ENCODE results near the gene CSPG4. TPM values are rescaled to one million over a fixed set of nuclear protein-coding genes. Genes with fewer than 3 reads are reported as not detected.

The CSPG4 gene
- total and polyA plus RNA-seq, 2 of the 8 experiments (the other 6 are each of a cell fraction or from before 2014, with no cell fraction given), result 1.4 to 3.0 TPM

DNA sequence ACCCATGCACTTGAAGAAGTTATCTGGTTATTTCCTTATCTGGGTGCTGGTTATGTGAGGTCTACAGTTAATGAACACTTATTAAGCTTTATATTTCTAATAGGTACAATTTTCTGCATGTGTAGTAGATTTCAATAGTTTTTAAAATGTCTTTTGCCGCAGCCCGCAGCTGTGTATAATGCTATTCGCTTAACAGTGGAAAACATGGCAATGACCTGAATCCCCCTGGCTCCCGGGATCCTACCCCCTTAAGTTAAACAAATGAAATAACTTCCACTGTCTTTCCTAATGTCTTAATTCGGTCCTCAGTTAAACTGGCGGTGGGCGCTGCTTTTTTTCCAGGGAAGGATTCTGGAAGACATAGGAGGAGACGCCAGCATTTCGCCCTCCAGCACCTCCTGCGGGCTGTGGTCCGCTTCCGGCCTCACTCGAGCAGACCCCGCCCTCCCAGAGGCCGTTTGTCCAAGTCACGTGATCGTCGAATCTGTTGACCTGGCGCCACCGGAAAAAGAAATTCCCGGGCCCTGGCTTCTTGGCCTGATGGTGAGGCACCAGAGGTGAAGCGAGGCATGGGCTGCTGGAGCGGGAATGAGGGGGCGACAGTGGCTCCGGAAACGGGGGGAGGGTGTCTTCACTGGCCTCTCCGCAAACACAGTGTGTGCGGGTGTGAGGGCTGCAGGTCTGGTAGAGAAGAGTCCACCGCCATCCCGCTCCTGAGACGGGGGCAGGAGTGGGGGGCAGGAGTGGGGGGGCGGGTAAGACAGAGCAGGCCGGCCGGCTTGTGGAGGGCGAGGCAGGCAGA, 45.6 kb upstream of the CSPG4 start (continued):
- TF ChIP-seq, protein P1, sequence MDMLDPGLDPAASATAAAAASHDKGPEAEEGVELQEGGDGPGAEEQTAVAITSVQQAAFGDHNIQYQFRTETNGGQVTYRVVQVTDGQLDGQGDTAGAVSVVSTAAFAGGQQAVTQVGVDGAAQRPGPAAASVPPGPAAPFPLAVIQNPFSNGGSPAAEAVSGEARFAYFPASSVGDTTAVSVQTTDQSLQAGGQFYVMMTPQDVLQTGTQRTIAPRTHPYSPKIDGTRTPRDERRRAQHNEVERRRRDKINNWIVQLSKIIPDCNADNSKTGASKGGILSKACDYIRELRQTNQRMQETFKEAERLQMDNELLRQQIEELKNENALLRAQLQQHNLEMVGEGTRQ (IDR thresholded peaks at IDR 0.05; ENCODE audit: low read length), result peak; percentile 93
- TF ChIP-seq BRCA1 (IDR thresholded peaks at IDR 0.05; ENCODE audit: low read depth, low read length), result no peak
- no peak for TF ChIP-seq CBX8 (IDR thresholded peaks at IDR 0.05; ENCODE audit: borderline replicate concordance, low read depth, low read length)
- TF ChIP-seq ASH2L (IDR thresholded peaks at IDR 0.05; ENCODE audit: low read length), result peak; percentile 58
- peak in 1 of 2 experiments; percentile 78; a peak in 2 of 4 replicates for TF ChIP-seq SIN3A (conservative IDR thresholded peaks at IDR 0.05 in 1 of 2, IDR thresholded peaks at IDR 0.05 in 1 of 2; ENCODE audit: low read depth in 1 of 2, low read length in 2 of 2)
- TF ChIP-seq, protein P2, sequence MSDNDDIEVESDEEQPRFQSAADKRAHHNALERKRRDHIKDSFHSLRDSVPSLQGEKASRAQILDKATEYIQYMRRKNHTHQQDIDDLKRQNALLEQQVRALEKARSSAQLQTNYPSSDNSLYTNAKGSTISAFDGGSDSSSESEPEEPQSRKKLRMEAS (IDR thresholded peaks at IDR 0.05), result peak; percentile 77
- TF ChIP-seq, protein P3, sequence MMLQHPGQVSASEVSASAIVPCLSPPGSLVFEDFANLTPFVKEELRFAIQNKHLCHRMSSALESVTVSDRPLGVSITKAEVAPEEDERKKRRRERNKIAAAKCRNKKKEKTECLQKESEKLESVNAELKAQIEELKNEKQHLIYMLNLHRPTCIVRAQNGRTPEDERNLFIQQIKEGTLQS (IDR thresholded peaks at IDR 0.05; ENCODE audit: insufficient read depth, low read depth, low read length), result peak; percentile 81
- peak in 1 of 2 experiments; percentile 39; a peak in 1 of 4 replicates for TF ChIP-seq HDAC2 (IDR thresholded peaks at IDR 0.05; ENCODE audit: borderline replicate concordance in 1 of 2, low read depth in 2 of 2, low read length in 2 of 2)
- no peak for TF ChIP-seq SP2 (IDR thresholded peaks at IDR 0.05; ENCODE audit: low read length)
- 0 out of 4 replicates have a peak, but pooled peaks of 1 of the 2 experiments have one; percentile 4 for TF ChIP-seq RAD21 (IDR thresholded peaks at IDR 0.05 in 1 of 2, conservative IDR thresholded peaks at IDR 0.05 in 1 of 2; ENCODE audit: low read depth in 2 of 2, low read length in 2 of 2)
- TF ChIP-seq GABPA (IDR thresholded peaks at IDR 0.05; ENCODE audit: borderline replicate concordance, insufficient read depth, low read length), result 0 out of 2 replicates have a peak, but pooled peaks have one; percentile 11
- TF ChIP-seq CREB1 (IDR thresholded peaks at IDR 0.05), result peak; percentile 48; the same call in 1 of the 2 replicates
- no peak for TF ChIP-seq CTBP2 (IDR thresholded peaks at IDR 0.05; ENCODE audit: borderline replicate concordance, insufficient read depth, insufficient read length, low read length)
- TF ChIP-seq POLR2A (IDR thresholded peaks at IDR 0.05; ENCODE audit: control extremely low read depth in 1 of 2, low read depth in 2 of 2, low read length in 2 of 2), result peak in 1 of 2 experiments; percentile 75; a peak in 2 of 3 replicates
- TF ChIP-seq SAP30 (IDR thresholded peaks at IDR 0.05; ENCODE audit: insufficient read depth, insufficient replicate concordance, low read length), result no peak
- TF ChIP-seq CHD1 (IDR thresholded peaks at IDR 0.05; ENCODE audit: low read depth, low read length), result no peak
- TF ChIP-seq ATF2 (IDR thresholded peaks at IDR 0.05; ENCODE audit: low read length), result 0 out of 2 replicates have a peak, but pooled peaks have one; percentile 13
- TF ChIP-seq EGR1 (IDR thresholded peaks at IDR 0.05; ENCODE audit: borderline replicate concordance, low read depth, low read length), result peak; percentile 75

Data from H1 (cell line).